CD4-positive, CD25-positive, alpha-beta regulatory T cell (primary cell): Measurements from ENCODE around the gene RAD54L. TPM values are rescaled to one million over a fixed set of nuclear protein-coding genes. Genes with fewer than 3 reads are reported as not detected.

ENCODE experiments used
- ATAC-seq, 2 donors: fragments of 150-1000 bp; cut with Tn5 transposase; one replicate each; pipeline ENCODE4 v1.10.0; 2021; ENCODE audit warnings: low read depth in 2 of 2, moderate number of reproducible peaks in 2 of 2, moderate library complexity in 1 of 2
- DNase-seq, 3 donors: peaks; one replicate each; pipeline versions ENCODE4 v3.0.0 to v3.0.0-alpha.2; 2012 to 2022; ENCODE audit warnings: mixed read lengths in 1 of 3
- H3K27ac ChIP-seq: one replicate; pipeline ENCODE4 v1.7.0; 2013; ENCODE audit warnings: mild to moderate bottlenecking, low read length; ENCODE audit not compliant: insufficient read depth, poor library complexity, severe bottlenecking
- H3K27me3 ChIP-seq: one replicate; pipeline ENCODE4 v1.7.0; 2013; ENCODE audit warnings: low read length; ENCODE audit not compliant: control insufficient read depth, insufficient read depth
- H3K36me3 ChIP-seq: one replicate; pipeline ENCODE4 v1.7.0; 2013; ENCODE audit warnings: mild to moderate bottlenecking, low read length, moderate library complexity; ENCODE audit not compliant: control insufficient read depth, insufficient read depth
- H3K4me1 ChIP-seq: 2 replicates; pipeline ENCODE4 v1.7.0; 2013; ENCODE audit warnings: mild to moderate bottlenecking, low read length; ENCODE audit not compliant: insufficient read depth, control insufficient read depth, poor library complexity, severe bottlenecking
- H3K4me3 ChIP-seq: one replicate; pipeline ENCODE4 v1.7.0; 2013; ENCODE audit warnings: low read depth, mild to moderate bottlenecking, low read length, moderate library complexity
- H3K9me3 ChIP-seq, 2 experiments: 1 replicate in 1 of 2; 2 replicates in 1 of 2; pipeline ENCODE4 v1.7.0; 2013; ENCODE audit warnings: low read length in 2 of 2, mild to moderate bottlenecking in 1 of 2, moderate library complexity in 1 of 2; ENCODE audit not compliant: control insufficient read depth in 2 of 2
- H3K27ac Mint-ChIP-seq, 3 donors: one replicate each; pipeline ENCODE4 v1.8.0; 2020 to 2022; ENCODE audit warnings: mild to moderate bottlenecking in 3 of 3, mixed read lengths in 3 of 3, moderate library complexity in 2 of 3
- H3K27me3 Mint-ChIP-seq: one replicate; pipeline ENCODE4 v1.8.0; 2022; ENCODE audit warnings: mild to moderate bottlenecking, mixed read lengths
- H3K36me3 Mint-ChIP-seq: one replicate; pipeline ENCODE4 v1.8.0; 2020; ENCODE audit warnings: mixed read lengths
- H3K4me1 Mint-ChIP-seq, 4 donors: one replicate each; pipeline ENCODE4 v1.8.0; 2020 to 2022; ENCODE audit warnings: mixed read lengths in 4 of 4, mild to moderate bottlenecking in 1 of 4
- H3K4me3 Mint-ChIP-seq, 4 donors: one replicate each; pipeline ENCODE4 v1.8.0; 2020 to 2022; ENCODE audit warnings: mild to moderate bottlenecking in 4 of 4, mixed read lengths in 4 of 4, moderate library complexity in 3 of 4
- H3K9me3 Mint-ChIP-seq, 7 donors: one replicate each; pipeline ENCODE4 v1.8.0; 2020 to 2022; ENCODE audit warnings: mixed read lengths in 7 of 7, mild to moderate bottlenecking in 3 of 7, moderate library complexity in 2 of 7
- polyA plus RNA-seq, 4 donors: library from polyadenylated mRNA; unstranded; fragments of 300-500 nt; fragmentation: Illumina TruSeq; gene quantifications; one replicate each; pipeline ENCODE4 v1.2.3, GENCODE V29; 2021
- total RNA-seq: library from RNA; stranded (reverse); gene quantifications from one replicate; pipeline ENCODE4 v1.2.3, GENCODE V29; 2022

The RAD54L gene
- 0.67 TPM for total RNA-seq
- polyA plus RNA-seq: 1 to 10 TPM in 1 of 4 donors, under 1 TPM in 2, not detected in 1; 0.13 to 1.7 (median 0.16) TPM

DNA sequence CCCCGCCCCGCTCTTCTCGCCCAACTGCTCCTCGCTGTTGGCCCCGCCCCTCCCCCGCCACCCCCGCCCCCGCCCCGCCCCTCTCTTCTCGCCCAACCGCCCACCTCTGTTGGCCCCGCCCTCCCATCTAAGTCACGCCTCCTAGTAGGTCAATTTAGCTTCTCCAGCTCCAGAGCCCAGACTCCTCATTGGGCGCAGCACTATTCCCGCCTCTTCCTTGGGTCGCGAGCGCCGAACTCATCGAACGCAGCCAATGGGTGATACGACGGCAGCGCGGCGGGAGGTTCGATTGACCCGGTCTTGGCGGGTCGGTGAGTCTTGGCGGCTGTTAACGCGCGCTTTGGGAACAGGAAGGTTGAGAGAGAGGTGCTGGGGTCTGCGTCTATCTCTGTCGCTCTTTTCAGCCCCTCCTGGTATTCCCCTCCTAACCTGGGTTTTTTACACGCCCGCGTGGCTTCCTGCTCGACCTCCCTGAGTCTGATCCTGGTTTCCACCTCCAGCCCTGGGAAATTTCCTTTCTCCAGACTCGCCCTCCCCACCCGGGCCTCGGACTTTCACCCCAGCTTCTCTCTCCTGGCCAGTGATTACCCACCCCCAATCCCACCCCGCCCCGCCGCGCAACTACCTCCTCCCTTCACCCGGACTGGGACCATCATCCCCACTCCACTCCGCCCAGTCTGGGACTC lies at the start of gene RAD54L:
TSS of gene RAD54L (plus strand) at position 328 of the 686 bp plus-strand sequence. CDS start 643 bp downstream, outside the sequence.
- H3K4me3 ChIP-seq: peak within 1 kb of the TSS; percentile 87
- H3K9me3 Mint-ChIP-seq: peaks cover 0 to 2% (median 0%) of the 10 kb centered on the region in 7 donors
- peak within 1 kb of the TSS; percentile 86 to 100 (median 94) for H3K4me3 Mint-ChIP-seq
- H3K36me3 Mint-ChIP-seq: peaks cover 4% of the 10 kb centered on the region
- peaks cover 0 to 23% (median 12%) of the 10 kb centered on the region in 4 donors for H3K4me1 Mint-ChIP-seq
- DNase-seq (peak; percentile 94 to 98 (median 96)), ATAC-seq (peak; percentile 96 to 98)
- peak within 1 kb of the TSS; percentile 76 to 94 (median 89) for H3K27ac Mint-ChIP-seq
- H3K36me3 ChIP-seq: no peaks in the 10 kb centered on the region
- no peaks in the 10 kb centered on the region for H3K27me3 ChIP-seq
- H3K27me3 Mint-ChIP-seq: no peaks in the 10 kb centered on the region
- H3K27ac ChIP-seq: peak within 1 kb of the TSS; percentile 55
- H3K4me1 ChIP-seq: peaks cover 17% of the 10 kb centered on the region
- H3K9me3 ChIP-seq: no peaks in the 10 kb centered on the region

DNA sequence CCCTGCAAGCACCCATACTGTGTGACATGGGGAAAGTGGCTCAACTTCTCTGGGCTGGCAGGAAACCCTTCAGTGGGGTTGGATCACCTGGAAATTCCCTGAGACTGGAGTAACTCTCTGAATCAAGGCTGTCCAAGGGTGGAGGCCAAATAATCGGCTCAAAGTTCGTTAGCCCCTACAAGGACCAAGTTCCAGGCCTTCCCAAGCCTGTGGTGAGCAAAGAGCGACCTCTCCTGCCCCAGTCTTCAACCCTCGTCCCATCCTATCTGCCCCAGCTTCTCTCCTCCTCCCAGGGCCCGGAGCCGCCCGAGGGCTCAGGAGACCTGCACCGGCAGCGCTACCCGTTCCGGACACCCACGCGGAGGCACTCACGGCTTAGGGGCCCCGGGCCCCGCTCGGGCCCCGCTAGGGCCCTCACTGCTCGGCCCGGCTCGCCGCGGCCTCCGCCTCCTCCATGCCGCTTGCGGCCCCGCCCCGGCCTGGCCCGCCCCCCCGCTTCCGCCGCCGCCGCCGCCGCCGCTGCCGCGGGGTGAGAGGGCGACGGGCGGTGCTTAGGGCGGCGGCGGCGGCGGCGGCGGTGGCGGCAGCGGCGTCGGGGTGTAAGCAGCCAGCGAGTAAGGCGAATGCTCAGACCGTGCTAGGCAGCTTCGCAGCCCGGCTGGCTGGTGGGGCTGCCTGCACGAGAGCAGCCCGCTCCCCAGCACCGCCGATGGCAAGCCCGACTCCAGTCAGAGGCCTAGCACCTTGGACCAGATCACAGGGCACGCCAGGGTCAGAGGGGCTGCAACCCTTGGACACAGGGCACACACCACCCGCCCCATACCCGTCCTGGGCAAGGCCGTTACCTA lies 49.4 kb upstream of the RAD54L start, which contains the start of gene POMGNT1:
TSS of gene POMGNT1 (minus strand) at position 471 of the 848 bp plus-strand sequence. CDS start 613 bp downstream, outside the sequence.
- peak within 1 kb of the TSS; percentile 85 to 91 (median 90) for H3K4me3 Mint-ChIP-seq
- H3K27me3 ChIP-seq: no peaks in the 10 kb centered on the region
- H3K9me3 Mint-ChIP-seq: no peaks in the 10 kb centered on the region
- no peaks in the 10 kb centered on the region for H3K27me3 Mint-ChIP-seq
- H3K27ac Mint-ChIP-seq: peak within 1 kb of the TSS; percentile 69 to 87 (median 75)
- no peaks in the 10 kb centered on the region for H3K9me3 ChIP-seq
- peaks cover 16% of the 10 kb centered on the region for H3K36me3 ChIP-seq
- ATAC-seq (peak; percentile 94 to 96), DNase-seq (peak; percentile 69 to 83 (median 76))
- H3K4me1 Mint-ChIP-seq: peaks cover 4 to 38% (median 24%) of the 10 kb centered on the region in 4 donors
- peak within 1 kb of the TSS; percentile 90 for H3K4me3 ChIP-seq
- peak within 1 kb of the TSS; percentile 51 for H3K27ac ChIP-seq
- peaks cover 27% of the 10 kb centered on the region for H3K4me1 ChIP-seq
- H3K36me3 Mint-ChIP-seq: peaks cover 12% of the 10 kb centered on the region

DNA sequence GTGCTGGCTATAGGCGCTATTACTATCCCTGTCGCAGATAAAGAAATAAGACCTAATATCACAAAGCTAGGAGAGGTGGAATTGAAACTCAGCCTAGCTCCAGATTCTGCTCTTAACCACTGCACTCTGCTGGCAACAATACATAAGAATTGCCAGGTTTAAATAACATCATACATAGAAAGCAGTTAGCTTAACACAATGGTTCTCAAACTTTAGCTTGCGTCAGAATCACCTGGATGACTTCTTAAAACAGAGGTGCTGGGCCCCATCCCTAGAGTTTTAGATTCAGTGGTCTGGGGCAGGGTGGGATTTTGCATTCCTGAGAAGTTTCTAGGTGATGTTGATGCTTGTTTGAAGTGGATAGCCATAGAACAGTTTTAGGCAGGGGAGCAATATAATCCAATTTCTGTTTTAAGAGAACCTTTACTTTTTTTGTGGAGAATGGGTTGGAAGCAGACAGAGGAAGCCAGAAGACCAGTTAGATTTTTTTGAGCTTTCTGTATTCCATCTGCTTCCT lies 48.3 kb upstream of the RAD54L start:
- Histone ChIP-seq H3K27ac (no peak overlapping the region), H3K27me3 (no peaks in the 10 kb centered on the region), H3K36me3 (peaks cover 7% of the 10 kb centered on the region), H3K9me3 (no peaks in the 10 kb centered on the region), H3K4me3 (peak overlapping the region; percentile 19), H3K4me1 (peaks cover 34% of the 10 kb centered on the region)
- no peak for ATAC-seq
- H3K4me3 Mint-ChIP-seq: peak overlapping the region; percentile 85 to 90 (median 90)
- peaks cover 12% of the 10 kb centered on the region for H3K36me3 Mint-ChIP-seq
- H3K9me3 Mint-ChIP-seq: no peaks in the 10 kb centered on the region
- H3K4me1 Mint-ChIP-seq: peaks cover 4 to 46% (median 26%) of the 10 kb centered on the region in 4 donors
- no peak for DNase-seq
- peak overlapping the region in 2 of 3 donors; percentile 60 to 87 for H3K27ac Mint-ChIP-seq
- H3K27me3 Mint-ChIP-seq: no peaks in the 10 kb centered on the region

DNA sequence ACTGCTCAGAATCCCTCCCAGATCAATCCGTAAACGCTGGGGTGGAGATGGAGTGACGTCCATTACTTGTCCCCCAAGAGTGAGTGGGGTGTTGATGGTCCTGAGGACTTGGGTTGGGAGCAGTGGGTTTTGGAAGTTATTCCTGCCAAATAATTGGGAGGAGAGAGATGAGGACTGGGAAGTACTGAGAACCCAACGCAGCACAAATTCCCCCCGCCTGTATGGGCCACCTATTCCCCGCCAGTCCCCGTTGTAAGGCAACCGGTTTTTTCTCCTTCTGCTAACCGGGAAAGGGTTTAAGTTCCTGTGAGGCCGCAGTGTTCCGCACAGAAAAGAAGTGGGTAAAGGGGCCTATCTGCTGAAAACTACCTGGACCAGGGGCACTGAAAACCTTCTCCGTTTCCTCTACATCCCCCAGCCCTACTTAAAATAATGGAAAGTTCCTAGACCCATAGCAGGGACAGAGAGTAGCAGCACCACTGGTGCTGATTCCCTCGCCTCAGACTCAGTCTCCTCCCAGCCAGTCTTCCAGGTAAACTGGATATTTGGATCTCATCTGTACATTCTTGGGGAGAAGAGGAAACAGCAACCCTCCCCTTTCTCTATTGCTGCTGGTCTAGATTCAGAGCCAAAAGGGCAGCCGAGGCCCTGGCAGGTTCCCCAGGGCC lies 43.7 kb upstream of the RAD54L start:
- Histone ChIP-seq H3K27me3 (no peaks in the 10 kb centered on the region), H3K4me3 (no peak overlapping the region), H3K9me3 (no peaks in the 10 kb centered on the region), H3K36me3 (no peaks in the 10 kb centered on the region), H3K27ac (no peak overlapping the region), H3K4me1 (peaks cover 17% of the 10 kb centered on the region)
- H3K27ac Mint-ChIP-seq: peak overlapping the region in 1 of 3 donors; percentile 6
- H3K27me3 Mint-ChIP-seq: no peaks in the 10 kb centered on the region
- ATAC-seq: no peak
- DNase-seq: no peak
- peak overlapping the region in 3 of 4 donors; percentile 43 to 85 (median 59) for H3K4me3 Mint-ChIP-seq
- H3K36me3 Mint-ChIP-seq: no peaks in the 10 kb centered on the region
- peaks cover 0 to 23% (median 16%) of the 10 kb centered on the region in 4 donors for H3K4me1 Mint-ChIP-seq
- H3K9me3 Mint-ChIP-seq: no peaks in the 10 kb centered on the region

DNA sequence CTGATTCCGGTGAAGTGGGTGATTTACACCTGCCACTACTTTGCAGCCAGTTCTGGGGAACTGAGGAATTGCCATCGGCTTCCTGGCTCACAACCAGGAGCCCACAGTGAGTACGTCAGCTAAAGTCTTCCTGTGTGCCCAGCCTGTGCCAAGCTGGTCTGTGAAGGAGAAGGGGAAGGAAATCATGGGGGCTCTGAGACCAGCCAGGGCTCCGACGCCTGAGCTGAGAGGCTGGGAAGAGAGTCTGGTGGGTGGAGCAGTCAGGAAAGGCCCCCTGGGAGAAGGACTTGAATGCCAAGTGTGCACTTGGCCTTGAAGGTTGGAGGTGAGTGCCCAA lies 43.2 kb upstream of the RAD54L start:
- ATAC-seq (no peak), DNase-seq (no peak)
- Mint-ChIP-seq H3K27ac (peak overlapping the region in 1 of 3 donors; percentile 9), H3K4me1 (peaks cover 0 to 18% (median 12%) of the 10 kb centered on the region in 4 donors), H3K9me3 (no peaks in the 10 kb centered on the region), H3K36me3 (no peaks in the 10 kb centered on the region), H3K4me3 (peak overlapping the region in 3 of 4 donors; percentile 4 to 59 (median 43)), H3K27me3 (no peaks in the 10 kb centered on the region)
- no peaks in the 10 kb centered on the region for H3K36me3 ChIP-seq
- no peak overlapping the region for H3K27ac ChIP-seq
- H3K4me3 ChIP-seq: no peak overlapping the region
- H3K9me3 ChIP-seq: no peaks in the 10 kb centered on the region
- H3K27me3 ChIP-seq: no peaks in the 10 kb centered on the region
- H3K4me1 ChIP-seq: peaks cover 12% of the 10 kb centered on the region

DNA sequence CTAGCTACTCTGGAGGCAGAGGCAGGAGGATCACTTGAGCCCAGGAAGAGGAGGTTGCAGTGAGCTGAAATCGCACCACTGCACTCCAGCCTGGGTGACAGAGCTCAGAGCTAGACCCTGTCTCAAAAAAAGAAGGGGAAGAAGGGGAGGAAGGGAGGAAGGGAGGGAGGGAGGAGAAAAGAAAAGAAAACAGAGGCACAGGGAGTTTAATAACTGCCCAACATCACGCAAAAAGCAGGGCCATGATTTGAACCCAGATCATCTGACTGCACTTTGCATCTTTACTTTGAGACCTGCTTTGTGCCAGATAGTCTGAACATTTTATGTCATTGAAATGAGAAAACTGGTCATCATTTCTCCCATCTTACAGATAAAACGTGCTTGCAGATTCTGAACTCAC lies 42.4 kb upstream of the RAD54L start:
- no peaks in the 10 kb centered on the region for H3K27me3 ChIP-seq
- peaks cover 0 to 16% (median 11%) of the 10 kb centered on the region in 4 donors for H3K4me1 Mint-ChIP-seq
- no peak for DNase-seq
- peak overlapping the region in 1 of 3 donors; percentile 82 for H3K27ac Mint-ChIP-seq
- no peak for ATAC-seq
- H3K9me3 ChIP-seq: no peaks in the 10 kb centered on the region
- no peaks in the 10 kb centered on the region for H3K36me3 Mint-ChIP-seq
- H3K27ac ChIP-seq: no peak overlapping the region
- no peak overlapping the region for H3K4me3 Mint-ChIP-seq
- no peaks in the 10 kb centered on the region for H3K36me3 ChIP-seq
- no peaks in the 10 kb centered on the region for H3K9me3 Mint-ChIP-seq
- no peaks in the 10 kb centered on the region for H3K27me3 Mint-ChIP-seq
- H3K4me3 ChIP-seq: no peak overlapping the region
- H3K4me1 ChIP-seq: peaks cover 12% of the 10 kb centered on the region

DNA sequence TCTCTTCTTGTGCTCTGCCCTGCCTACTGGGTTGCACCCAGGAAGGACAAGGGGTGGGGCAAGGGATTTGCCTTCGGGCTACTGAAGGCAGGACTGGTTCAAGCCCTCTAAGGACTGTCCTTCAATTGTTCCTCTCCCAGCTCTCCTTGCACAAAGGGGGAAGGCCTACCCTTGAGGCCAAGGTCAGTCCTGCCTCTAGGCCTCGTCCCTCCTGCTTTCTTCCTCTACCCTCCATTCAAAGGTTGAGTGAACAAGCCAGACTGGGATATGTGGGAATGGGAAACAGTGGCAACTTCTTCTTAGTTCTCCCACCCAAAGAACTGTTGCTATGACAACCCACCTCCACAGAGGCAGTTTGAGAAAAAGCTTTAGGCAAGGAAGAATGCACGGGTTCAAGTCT lies 41.8 kb upstream of the RAD54L start:
- H3K9me3 ChIP-seq: no peaks in the 10 kb centered on the region
- peak overlapping the region in 1 of 3 donors; percentile 5 for H3K27ac Mint-ChIP-seq
- no peak overlapping the region for H3K27ac ChIP-seq
- no peaks in the 10 kb centered on the region for H3K27me3 Mint-ChIP-seq
- no peaks in the 10 kb centered on the region for H3K9me3 Mint-ChIP-seq
- H3K4me1 ChIP-seq: peaks cover 12% of the 10 kb centered on the region
- H3K27me3 ChIP-seq: no peaks in the 10 kb centered on the region
- peaks cover 0 to 14% (median 10%) of the 10 kb centered on the region in 4 donors for H3K4me1 Mint-ChIP-seq
- ATAC-seq (no peak), DNase-seq (no peak)
- no peaks in the 10 kb centered on the region for H3K36me3 Mint-ChIP-seq
- H3K4me3 Mint-ChIP-seq: no peak overlapping the region
- no peaks in the 10 kb centered on the region for H3K36me3 ChIP-seq
- no peak overlapping the region for H3K4me3 ChIP-seq
